ENCODE measurements around the gene TCF7L1.
"Not testable (repeated sequence)": the region's sequence is repeated elsewhere in the genome, so short reads cannot be mapped to it uniquely, and the experiment has no call there.

Gene TCF7L1

DNA sequence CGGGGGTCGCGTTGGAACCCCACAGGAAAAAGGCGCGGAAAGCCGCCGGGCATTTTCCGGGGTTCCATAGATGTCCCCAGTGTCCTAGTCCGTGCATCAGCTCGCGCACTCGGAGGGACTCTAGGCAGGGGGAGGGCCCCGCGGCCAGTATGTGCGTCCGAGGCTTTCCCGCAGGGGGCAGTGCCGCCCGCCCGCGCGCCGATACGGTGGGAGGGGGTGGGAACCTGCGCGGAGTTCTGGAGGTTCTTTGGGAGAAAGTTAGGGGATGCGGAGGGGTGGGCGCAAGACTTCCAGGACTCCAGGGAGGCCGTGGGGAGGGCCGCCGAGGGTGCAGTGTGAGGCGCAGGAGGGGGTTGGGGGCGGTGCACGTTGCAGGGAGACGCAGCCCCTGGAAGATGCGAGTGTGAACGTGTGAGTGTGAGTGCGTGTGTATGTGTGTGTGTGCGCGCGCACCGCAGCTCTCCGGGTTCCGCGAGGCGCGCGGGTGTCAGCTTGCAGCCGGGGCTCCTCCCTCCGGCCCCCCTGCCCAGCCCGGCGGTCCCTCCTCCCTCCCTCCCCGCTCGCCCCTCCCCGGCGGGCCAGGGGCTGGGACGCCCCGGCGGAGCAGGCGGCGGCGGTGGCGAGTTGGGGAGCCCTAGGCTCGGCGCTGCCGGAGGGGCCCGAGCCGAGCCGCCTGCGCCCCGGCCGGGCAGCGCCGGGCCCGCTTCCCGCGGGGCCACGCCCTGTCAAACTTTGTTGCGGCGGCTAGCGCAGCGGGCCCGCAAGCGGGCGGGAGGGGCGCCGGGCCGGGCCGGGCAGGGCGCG, at the start of gene TCF7L1:
Gene TCF7L1 (plus strand): TSS at position 559 of the 804 bp plus-strand sequence. CDS start 293 bp downstream, outside the sequence.
- DNase-seq = no peak

GRCh38 chr2:85085563-85085962, 47.6 kb upstream of the TCF7L1 start:
- DNase-seq = no peak

GRCh38 chr2:85087541-85087940, 45.7 kb upstream of the TCF7L1 start:
- DNase-seq = no peak

- DNase-seq = no peak
These were observed 44.3 kb upstream of the TCF7L1 start for GRCh38 chr2:85088921-85089320.

GRCh38 chr2:85089585-85089984, 43.6 kb upstream of the TCF7L1 start:
- no peak for DNase-seq

DNA sequence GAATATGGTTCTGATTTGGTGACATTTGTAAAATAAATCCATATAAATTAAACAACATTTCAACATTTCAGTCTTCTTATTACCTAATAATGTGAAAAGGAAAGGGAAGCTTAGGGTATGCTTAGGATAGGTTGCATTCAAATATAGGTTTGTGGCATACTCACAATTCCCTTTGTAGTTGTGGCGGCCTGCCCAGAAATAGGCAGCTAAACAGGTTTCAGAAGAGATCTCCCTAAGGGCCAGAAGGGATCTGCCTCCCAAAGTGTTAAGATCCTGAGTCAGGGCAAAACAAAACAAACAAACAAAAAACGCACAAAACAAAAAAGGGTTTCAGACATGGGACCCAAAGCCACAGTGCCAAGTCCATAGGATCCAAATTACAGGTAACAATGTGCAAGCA, 41.4 kb upstream of the TCF7L1 start:
- DNase-seq = no peak

GRCh38 chr2:85095094-85095493, 38.1 kb upstream of the TCF7L1 start:
- DNase-seq = no peak

- no peak for DNase-seq
These were observed 36.6 kb upstream of the TCF7L1 start for GRCh38 chr2:85096616-85097015.

GRCh38 chr2:85104228-85104627, 29.0 kb upstream of the TCF7L1 start:
- DNase-seq = no peak

GRCh38 chr2:85106489-85107180, 26.6 kb upstream of the TCF7L1 start:
- no peak for DNase-seq

- no peak for DNase-seq
These were observed 22.1 kb upstream of the TCF7L1 start for GRCh38 chr2:85110991-85111560.

- DNase-seq = no peak
These were observed 21.3 kb upstream of the TCF7L1 start for GRCh38 chr2:85111819-85112281.

DNA sequence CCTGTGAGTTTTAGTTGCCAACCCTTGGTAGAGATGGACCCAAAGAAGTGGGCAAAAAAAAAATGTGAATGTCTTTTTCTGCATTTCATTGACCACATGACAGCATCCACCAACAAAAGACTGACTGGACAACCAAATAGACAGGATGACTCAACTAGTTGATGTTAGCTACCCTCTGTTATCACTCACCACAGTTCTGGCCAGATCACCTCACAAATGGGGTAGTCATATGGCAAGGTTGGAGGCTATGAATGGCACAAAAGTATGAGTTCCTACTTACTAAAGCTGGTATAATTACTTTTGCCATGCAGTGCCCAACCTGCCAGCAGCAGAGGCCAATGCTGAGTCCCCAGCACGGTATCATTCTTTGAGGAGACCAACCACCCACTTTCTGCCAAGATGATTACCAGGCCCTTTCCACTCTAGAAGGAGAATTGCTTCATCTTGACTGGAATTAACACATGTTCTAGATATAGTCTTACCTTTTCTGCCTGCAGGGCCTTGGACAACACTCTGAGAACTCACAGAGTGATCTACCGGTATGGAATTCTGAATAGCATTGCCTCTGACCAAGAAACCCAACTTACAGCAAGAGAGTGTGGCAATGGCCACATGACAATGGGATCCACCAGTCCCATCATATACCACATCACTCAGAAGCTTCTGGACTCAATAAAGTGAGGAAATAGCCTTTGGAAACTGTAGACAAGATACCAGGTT, 20.1 kb upstream of the TCF7L1 start:
- no peak for DNase-seq

- no peak for DNase-seq
These were observed 18.4 kb upstream of the TCF7L1 start for GRCh38 chr2:85114586-85115330.

DNA sequence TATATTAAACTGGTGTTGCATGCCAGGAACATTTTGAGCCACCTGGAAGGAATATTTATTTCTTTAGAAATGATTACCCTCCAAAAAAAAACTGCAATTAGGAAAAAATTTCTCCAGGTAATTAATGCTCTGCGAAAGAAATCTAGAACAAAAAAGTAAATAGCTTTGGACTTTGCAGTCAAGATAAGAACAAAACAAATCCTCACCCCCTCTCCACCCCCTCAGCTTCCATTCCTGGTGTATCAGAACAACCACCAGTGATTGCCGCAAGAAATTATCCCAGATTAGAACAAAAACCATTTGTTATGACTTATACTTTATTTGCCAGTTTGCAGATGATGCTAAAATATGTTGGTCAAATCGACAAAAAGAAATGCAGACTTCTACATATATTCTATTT, 17.0 kb upstream of the TCF7L1 start:
- DNase-seq = no peak

- DNase-seq = no peak
These were observed 13.3 kb upstream of the TCF7L1 start for GRCh38 chr2:85119900-85120299.

- no peak for DNase-seq
These were observed 12.8 kb upstream of the TCF7L1 start for GRCh38 chr2:85120363-85120762.

DNA sequence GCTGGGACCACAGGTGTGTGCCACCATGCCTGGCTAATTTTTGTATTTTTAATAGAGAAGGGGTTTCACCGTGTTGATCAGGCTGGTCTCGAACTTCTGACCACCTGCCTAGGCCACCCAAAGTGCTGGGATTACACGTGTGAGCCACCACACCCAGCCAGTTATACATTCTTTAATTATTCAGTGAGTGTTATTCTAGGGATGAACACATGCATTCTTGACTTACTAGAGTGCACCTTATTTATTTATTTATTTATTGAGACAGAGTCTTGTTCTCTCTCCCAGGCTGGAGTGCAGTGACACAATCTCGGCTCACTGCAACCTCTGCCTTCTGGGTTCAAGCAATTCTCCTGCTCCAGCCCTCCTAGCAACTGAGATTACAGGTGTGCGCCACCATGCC, 6.7 kb upstream of the TCF7L1 start:
- DNase-seq = not testable (repeated sequence)

GRCh38 chr2:85129861-85130260, 3.3 kb upstream of the TCF7L1 start:
- no peak for DNase-seq

- no peak for DNase-seq
These were observed 2.8 kb upstream of the TCF7L1 start for GRCh38 chr2:85130407-85130806.

DNA sequence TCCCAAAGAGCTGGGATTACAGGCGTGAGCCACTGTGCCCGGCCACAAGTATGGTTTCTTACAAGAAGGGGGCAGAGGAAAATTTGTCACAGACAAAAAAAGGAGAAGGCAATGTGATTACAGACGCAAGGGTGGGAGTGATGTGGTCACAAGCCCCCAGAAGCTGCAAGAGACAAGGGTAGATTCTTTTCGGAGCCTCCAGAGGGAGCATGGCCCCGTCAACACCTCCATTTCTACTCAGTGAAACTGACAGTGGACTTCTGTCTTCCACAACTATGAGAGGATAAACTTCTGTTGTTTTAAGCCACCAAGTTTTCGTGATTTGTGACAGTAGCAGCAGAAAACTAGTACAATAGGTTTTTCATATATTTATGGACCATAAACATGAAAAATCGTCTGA, 2.1 kb upstream of the TCF7L1 start:
- DNase-seq = no peak

GRCh38 chr2:85132397-85132796, 795 bp upstream of the TCF7L1 start:
- no peak for DNase-seq

All from activated CD4-positive, CD25-positive, alpha-beta regulatory T cell (primary cell).